GM11168 (cell line): ENCODE measurements around the gene COA7.
"Not testable (repeated sequence)": the region's sequence is repeated elsewhere in the genome, so short reads cannot be mapped to it uniquely, and the experiment has no call there.

Source experiments
- in situ Hi-C: fragments of 300-500 bp; cut with MboI; formaldehyde crosslinking; loops from one replicate; pipeline ENCODE4 v1.12.0; 2022; ENCODE audit warnings: low sequenced_read_pairs; ENCODE audit not compliant: unreplicated experiment

Gene COA7

DNA sequence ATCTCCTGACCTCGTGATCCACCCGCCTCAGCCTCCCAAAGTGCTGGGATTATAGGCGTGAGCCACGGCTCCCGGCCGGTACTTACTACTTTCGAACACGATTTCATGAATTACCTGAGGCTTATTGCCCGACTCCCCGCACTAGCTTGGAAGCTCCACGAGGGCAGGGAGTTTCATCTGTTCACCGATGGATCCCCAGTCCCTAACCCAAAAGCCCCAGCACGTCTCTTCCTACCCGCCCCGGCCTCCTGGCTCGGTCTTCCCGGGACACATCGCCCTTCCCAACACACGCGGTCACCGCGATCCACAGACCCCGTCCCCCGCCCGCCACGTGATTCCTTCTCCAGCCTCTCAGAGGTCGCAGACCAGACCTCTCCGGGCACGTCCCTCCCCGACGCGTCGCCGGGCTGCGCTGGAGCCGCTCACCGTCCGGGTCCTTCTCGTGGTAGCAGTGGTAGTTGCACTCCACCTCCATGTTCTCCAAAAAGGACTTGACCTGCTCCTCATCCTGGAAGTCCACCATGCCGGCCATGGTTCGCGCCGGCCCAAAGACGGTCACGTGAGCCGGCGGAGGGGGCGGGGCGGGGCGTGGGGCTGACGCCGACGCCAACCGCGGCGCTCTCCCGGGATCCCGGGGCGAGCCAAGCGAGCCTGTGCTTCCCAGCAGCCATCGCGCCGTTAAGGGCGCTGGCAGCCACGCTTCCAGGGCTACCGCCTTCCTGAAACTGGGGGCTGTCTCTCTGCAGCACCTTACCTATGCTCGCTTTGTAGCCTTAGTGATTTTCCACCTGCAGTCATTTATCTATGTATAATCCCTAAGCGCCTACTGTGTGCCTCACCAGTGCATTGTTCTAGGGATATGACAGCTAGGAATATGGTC lies at the start of gene COA7:
Gene COA7 (minus strand): TSS at position 553 of the 880 bp plus-strand sequence. CDS start 21 bp downstream, at position 532.
- in situ Hi-C loops = no loop called here

DNA sequence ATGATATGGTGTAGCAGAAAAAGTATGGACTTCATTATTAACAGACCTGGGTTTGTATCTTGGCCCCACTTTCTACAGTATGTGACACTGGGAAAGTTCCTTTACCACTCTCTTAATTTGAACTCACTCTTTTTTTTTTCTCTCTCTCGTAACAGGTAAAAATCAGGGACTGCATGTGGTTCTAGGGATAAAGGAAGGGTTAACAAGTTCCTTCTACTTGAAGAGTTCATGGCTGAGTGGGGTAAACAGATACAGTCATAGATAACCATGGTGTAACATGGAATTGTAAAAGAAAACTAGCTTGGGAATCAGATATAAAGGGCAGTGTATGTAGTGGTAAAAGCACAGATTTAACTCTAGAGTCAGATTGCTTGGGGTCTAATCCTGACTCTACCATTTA lies 49.3 kb upstream of the COA7 start:
- in situ Hi-C loops = no loop called here

DNA sequence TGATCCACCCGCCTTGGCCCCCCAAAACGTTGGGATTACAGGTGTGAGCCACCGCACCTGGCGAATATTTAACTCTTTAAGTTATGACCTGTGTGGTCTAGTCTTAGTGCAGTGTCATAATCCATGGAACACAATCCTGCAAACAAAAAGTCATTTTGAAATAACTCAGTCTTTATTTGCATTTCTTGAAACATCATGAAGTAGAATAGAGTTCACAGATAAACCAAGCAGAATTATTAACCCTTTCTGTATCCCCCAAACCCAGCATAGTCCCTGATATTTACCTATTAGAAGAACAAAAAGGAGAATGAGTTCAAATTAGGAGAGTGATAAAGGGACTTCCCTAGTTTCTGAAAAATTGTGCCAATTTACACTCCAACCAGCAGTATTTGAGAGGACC lies 48.0 kb upstream of the COA7 start:
- in situ Hi-C loops = no loop called here

DNA sequence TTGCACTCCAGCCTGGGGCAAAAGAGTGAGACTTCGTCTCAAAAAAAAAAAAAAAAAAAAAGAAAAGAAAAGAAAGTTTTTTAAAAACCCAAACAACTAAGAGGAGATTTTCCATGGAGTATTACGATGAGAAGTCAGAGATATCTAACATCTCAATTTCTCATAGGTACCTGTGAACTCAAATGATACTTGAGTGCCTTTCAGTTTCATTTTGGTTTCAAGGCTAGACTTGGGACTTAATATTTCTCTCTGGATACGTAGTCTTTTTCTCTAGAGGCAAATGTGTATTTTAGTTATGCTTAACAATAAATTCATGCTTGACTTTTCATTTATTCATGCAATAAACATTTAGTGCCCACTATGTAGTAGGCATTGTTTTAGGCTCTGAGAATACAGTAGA lies 43.1 kb upstream of the COA7 start:
- in situ Hi-C loops = no loop called here

DNA sequence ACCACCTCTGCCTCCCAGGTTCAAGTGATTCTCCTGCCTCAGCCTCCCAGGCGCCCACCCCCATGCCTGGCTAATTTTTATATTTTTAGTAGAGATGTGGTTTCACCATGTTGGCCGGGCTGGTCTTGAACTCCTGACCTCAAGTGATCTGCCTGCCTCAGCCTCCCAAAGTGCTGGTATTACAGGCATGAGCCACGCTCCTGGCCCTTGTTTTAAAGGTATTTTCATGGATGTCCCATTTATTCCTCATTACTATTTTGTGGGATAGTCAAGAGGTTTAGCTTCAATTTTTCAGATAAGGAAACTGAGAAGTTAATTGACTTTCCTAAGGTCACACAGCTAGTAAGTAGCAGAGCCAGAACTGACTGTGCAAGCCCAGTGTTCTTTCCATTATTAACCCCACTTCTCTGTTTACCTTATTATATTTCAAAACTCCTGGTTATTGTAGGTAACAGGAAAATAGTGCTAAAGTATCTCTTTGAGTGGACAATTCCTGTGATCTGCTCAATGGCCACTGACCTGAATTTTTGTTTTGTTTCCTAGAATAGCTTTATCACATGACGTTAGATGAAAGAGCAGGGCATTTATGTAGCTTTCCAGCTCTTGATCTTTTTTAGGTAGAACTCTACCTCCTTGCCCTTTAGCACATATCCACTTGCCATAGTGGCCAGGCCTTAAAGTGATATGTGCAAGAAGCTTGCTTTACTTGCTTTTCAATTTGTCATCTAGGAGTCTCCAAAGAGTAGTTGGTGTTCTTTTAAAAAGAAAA lies 41.7 kb upstream of the COA7 start:
- in situ Hi-C loops = no loop called here

DNA sequence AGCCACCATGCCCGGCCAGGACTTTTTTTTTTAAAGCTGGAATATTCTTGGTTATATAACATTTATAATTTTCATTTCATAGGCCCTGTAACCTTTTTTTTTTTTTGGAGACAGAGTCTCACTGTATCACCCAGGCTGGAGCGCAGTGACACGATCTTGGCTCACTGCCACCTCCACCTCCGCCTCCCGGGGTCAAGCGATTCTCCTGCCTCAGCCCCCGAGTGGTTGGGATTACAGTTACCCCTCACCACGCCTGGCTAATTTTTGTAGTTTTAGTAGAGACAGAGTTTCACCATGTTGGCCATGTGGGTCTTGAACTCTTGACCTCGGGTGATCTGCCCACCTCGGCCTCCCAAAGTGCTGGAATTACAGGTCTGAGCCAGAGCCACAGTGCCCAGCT lies 40.7 kb upstream of the COA7 start:
- in situ Hi-C loops = no loop called here

DNA sequence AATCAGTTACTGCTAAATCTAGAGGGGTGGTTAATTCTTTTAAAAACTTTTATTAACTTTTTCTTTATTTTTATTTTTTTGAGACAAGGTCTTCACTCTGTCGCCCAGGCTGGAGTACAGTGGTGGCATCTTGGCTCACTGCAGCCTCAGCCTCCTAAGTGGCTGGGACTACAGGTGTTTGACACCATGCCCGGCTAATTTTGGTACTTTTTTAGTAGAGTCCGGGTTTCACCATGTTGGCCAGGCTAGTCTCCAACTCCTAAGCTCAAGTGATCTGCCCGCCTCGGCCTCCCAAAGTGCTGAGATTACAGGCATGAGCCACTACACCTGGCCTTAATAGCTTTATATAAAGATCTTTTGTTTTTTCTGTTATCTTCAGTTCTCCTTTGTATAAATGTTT lies 40.0 kb upstream of the COA7 start:
- in situ Hi-C loops = no loop called here

DNA sequence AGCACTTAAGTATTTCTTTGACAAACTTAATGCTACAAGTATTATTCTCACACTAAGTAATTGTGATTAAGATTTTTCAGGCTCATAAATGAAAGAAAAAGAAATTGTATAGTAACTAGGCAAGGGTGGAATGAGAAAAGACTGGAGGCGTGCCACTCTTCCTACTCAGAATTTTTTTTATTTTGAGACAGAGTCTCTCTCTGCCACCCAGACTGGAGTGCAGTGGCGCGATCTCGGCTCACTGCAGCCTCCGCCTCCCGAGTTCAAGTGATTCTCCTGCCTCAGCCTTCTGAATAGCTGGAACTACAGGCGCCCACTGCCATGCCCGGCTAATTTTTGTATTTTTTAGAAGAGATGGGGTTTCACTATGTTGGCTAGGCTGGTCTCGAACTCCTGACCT lies 37.2 kb upstream of the COA7 start:
- in situ Hi-C loops = not testable (repeated sequence)

DNA sequence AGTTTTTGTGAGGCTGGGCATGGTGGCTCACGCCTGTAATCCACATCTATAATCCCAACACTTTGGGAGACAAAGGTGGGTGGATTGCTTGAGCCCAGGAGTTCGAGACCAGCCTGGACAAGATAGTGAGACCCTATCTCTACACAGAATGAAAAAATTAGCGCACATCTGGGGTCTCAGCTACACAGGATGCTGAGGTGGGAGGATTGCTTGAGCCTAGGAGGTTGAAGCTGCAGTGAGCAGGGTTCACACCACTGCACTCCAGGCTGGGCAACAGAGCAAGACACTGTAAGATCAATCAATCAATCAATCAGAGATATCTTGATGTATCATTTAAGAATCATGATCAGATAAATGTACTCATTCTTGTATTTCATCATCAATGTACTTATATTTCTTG lies 35.2 kb upstream of the COA7 start:
- in situ Hi-C loops = no loop called here

DNA sequence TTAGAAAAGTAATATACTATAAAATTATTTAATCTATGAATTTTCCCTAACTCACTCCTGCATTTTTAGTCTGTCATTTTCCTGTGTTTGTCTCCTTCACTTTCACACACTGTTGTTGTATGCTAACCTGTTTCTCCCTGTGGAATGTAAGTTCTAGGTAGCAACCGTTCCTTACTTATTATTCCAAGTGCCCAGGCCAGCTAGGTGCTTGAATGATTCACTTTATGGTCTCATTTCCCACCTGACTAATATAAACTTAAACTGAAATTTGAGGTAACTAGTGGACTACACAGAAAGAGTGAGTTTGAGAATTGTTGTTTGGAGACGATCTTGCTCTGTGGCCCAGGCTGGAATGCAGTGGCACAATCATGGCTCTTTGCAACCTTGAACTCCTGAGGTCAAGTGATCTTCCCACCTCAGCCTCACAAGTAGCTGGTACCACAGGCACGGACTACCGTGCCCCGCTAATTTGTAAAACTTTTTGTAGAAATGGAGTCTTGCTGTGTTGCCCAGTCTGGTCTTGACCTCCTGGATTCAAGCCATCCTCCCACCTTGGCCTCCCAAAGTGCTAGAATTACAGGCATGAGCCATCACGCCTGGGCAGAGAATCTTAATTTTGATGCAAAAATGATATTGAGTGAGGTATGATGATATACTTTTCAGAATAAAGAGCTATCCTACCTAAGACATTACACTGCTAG lies 30.0 kb upstream of the COA7 start:
- in situ Hi-C loops = no loop called here

DNA sequence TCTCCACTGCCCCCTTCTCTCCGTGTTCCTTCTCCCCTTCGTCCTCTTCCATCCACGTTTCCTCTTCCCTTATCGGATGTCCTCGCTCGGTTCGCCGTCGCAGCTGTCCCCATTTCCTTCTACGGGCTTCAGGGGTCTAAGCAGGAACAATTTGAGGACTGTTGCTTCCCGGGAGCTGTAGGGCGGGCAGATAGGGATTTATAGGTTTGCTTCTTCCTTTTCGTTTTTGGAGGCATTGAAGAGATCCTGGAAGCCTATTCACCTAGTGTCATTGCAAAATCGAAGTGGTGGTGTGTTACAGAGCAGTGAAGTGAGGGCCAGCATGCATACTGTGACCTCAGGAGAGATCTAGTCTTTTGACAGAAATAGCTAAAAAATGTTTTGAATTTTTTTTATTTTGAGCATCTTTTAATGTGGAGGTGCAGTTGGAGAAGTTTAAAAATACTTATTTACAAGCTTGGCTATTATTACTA lies 29.0 kb upstream of the COA7 start:
- in situ Hi-C loops = no loop called here

DNA sequence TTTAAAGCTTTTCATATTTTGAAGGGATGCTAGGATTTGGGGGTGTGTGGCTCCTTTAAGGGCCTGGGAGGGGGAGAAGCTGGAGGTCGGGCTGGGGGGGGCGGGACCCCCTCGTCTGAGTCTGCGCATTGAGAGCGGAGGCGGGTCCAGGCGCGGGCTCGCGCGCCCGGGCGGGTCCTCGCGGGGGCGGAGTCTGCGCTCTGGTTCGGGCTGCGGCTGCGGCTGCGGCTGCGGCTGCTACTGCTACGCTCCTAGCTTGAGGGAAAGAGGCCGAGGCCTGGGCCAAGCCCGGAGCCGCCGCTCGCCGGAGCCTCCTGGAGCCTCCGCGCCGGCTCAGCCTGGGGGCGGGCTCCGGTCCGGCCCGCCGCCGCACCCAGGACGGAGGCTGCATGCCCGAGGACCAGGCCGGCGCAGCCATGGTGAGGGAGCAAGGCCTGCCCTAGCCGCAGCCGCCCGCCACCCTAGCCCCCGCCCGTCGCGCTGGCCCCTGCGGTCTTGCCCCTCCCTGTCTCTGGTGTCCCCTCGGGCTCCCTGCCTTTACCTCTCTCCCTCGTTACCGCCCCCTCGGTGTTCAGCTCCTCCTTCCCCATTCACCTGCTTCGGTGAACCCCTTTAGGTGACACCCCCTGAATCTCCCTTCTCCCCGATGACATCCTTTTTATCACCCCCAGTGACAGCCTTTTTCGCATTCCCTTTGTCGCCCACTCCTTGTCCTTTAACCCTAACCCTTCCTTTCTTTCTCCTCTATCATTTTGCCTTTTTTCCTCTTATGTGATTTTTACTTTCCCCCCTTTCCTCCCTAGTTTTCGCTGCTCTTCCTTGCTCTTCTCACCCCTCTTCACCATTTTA lies 28.3 kb upstream of the COA7 start, which contains the start of gene ZYG11B:
Gene ZYG11B (plus strand): TSS at position 189 of the 849 bp plus-strand sequence. CDS start 201 bp downstream, at position 390.
- in situ Hi-C loops = no loop called here

DNA sequence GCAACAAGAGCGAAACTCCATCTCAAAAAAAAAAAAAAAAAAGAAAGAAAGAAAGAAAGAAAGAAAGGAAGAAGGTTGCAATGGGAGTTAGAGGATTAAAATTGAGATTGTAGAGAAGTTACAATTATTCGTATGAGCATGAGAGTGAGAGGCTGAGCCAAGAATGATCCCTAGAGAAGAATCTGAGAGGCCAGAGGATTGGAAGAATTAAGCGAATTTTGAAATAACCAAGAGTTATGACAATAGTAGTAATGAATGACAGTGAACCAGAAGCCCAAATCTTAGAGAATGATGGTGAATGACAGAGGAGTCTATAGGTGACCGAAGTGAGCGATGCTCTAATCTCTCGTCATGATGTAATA lies 27.7 kb upstream of the COA7 start:
- in situ Hi-C loops = no loop called here

DNA sequence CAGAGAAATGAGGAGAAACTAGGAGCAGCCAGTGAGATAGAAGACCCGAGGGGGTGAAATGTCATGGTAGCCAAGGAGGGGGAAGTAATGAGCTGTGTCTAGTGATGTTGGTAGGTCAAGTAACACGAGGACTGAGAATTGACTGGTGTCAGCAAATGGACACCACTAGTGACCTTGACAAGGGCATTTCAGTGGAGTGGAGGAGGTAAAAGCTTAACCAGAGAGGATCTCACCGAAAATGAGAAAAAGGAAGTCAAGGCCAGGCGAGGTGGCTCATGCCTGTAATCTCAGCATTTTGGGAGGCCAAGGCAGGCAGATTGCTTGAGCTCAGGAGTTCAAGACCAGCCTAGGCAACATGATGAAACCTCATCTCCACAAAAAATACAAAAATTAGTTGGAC lies 25.1 kb upstream of the COA7 start:
- in situ Hi-C loops = no loop called here

DNA sequence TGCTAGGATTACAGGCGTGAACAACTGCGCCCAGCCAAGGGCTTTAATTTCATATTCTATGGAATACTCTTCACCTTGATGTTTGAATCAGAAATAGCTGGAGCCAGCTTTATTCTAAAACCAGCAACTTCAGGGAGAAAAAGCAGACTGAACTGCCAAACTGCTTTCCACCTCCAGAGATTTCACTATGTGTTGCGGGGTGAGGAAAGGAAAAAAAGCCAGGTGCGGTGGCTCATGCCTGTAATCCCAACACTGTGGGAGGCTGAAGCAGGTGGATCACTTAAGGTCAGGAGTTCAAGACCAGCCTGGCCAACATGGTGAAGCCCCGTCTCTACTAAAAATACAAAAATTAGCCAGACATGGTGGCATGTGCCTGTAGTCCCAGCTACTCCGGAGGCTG lies 17.1 kb upstream of the COA7 start:
- in situ Hi-C loops = not testable (repeated sequence)

DNA sequence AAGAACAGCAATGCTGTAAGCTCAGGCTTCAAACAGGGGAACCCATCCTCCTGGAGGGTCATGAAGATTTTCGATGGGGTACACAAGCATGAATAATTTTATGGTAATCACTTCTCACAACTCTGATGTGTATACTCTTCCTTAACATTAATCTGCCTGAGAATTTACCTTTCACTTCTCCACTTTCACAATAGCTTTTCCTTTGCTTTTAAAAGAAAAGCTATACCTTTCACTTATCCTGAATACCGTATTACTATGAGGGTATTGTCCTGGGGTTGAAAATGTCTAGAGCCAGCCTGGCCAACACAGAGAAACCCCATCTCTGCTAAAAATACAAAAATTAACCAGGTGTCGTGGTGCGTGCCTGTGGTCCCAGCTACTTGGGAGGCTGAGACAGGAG lies 15.4 kb upstream of the COA7 start:
- in situ Hi-C loops = no loop called here

DNA sequence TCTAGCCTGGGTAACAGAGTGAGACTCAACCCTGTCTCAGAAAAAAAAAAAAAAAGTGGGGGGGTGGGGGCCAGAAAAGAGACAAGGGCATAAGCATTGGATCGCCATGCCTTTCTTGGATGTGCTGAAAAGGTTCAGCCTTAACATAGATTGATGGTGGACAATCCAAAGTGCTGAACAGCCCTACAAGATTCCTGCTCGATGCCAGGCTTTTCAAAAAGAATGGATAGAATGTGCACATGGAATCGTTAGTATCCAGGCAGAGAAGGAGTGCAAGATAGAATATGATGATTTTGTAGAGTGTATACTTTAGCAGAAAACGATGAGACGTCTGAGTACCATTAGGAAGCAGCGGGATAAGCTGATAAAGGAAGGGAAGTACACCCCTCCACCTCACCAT lies 10.9 kb upstream of the COA7 start:
- in situ Hi-C loops = loop anchor here (10.0 kb wide), 1 partner anchor 216 kb away; the partner anchor contains the start of genes ECHDC2 and SCP2

DNA sequence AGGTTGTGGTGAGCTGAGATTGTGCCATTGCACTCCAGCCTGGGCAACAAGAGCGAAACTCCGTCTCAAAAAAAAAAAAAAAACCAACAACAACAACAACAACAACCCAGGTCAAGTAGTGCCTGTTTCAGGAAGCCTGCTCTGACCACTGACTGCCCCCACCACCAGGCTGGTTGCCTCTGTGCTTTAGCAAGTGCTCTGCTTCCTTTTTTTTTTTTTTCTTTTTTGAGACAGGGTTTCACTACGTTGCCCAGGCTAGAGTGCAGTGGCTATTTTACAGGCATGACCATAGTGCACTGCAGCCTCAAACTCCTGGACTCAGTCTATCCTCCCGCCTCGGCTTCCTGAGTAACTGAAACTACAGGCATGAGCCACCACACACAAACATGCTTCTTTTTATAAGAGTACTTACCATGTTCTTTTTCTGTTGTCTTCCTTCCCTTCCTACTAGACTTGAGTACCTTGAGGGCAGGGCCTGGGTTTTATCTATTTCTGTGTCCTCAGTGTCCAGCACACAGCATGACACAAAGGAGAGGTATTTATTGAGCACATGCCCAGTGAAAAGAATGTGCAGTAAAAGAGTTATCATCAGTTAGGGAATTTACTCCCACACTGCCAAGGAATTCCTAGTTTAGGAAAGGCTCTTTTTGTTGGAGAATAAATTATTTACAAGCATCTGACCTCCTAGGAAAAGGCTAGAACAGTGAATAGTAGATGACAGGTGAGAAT lies 9.9 kb upstream of the COA7 start:
- in situ Hi-C loops = loop anchor here (10.0 kb wide), 1 partner anchor 217 kb away; the partner anchor contains the start of genes ECHDC2 and SCP2
